Neuronal stem cell (in vitro differentiated cells): ENCODE results near the gene UCN2.
A peak's percentile ranks its signal among the peaks of the same experiment; 100 is the strongest.

Experiments
- DNase-seq: peaks from one replicate; pipeline ENCODE4 v3.0.0-alpha.2; 2013; ENCODE audit warnings: low spot score
- H2AFZ ChIP-seq: one replicate; pipeline ENCODE4 v1.6.1; 2013; ENCODE audit warnings: mild to moderate bottlenecking, low read length, inconsistent platforms
- H2AK5ac ChIP-seq: 2 replicates; pipeline ENCODE4 v1.6.1; 2013; ENCODE audit warnings: low read depth, mild to moderate bottlenecking, inconsistent platforms, low read length, moderate library complexity, mixed read lengths
- H2BK120ac ChIP-seq: 2 replicates; pipeline ENCODE4 v1.6.1; 2013; ENCODE audit warnings: low read depth, mild to moderate bottlenecking, inconsistent platforms, low read length, moderate library complexity, mixed read lengths
- H2BK12ac ChIP-seq: one replicate; pipeline ENCODE4 v1.6.1; 2013; ENCODE audit warnings: low read length, inconsistent platforms
- H2BK15ac ChIP-seq: 2 replicates; pipeline ENCODE4 v1.6.1; 2013; ENCODE audit warnings: mild to moderate bottlenecking, low read length, inconsistent platforms, mixed read lengths
- H2BK5ac ChIP-seq: one replicate; pipeline ENCODE4 v1.6.1; 2013; ENCODE audit warnings: inconsistent platforms, mild to moderate bottlenecking, low read length, moderate library complexity
- H3K14ac ChIP-seq: one replicate; pipeline ENCODE4 v1.6.1; 2013; ENCODE audit warnings: low read length, inconsistent platforms
- H3K18ac ChIP-seq: 2 replicates; pipeline ENCODE4 v1.6.1; 2013; ENCODE audit warnings: low read length, inconsistent platforms
- H3K23ac ChIP-seq: 2 replicates; pipeline ENCODE4 v1.6.1; 2013; ENCODE audit warnings: low read depth, mild to moderate bottlenecking, mixed read lengths, low read length, inconsistent platforms; ENCODE audit not compliant: poor library complexity
- H3K27ac ChIP-seq: replicated peaks from 3 replicates; pipeline ENCODE4 v1.5.1; 2013; ENCODE audit warnings: low read length, inconsistent platforms
- H3K27me3 ChIP-seq, 3 experiments: 2 replicates each; pipeline ENCODE4 v1.6.1; 2013; ENCODE audit warnings: low read length in 3 of 3, mild to moderate bottlenecking in 2 of 3, inconsistent platforms in 1 of 3, low read depth in 1 of 3, mixed read lengths in 1 of 3, moderate library complexity in 1 of 3; ENCODE audit not compliant: control insufficient read depth in 3 of 3, insufficient read depth in 3 of 3
- H3K36me3 ChIP-seq, 2 donors: replicated peaks in 1 of 2; 2 replicates each; pipeline ENCODE4 v1.6.1; 2013; ENCODE audit warnings: low read length in 2 of 2; ENCODE audit not compliant: control insufficient read depth in 2 of 2, insufficient read depth in 2 of 2
- H3K4ac ChIP-seq: 2 replicates; pipeline ENCODE4 v1.6.1; 2013; ENCODE audit warnings: inconsistent platforms, mild to moderate bottlenecking, low read length, moderate library complexity
- H3K4me1 ChIP-seq, 2 donors: 1 replicate in 1 of 2; 2 replicates in 1 of 2; pipeline ENCODE4 v1.6.1; 2013; ENCODE audit warnings: low read length in 2 of 2, low read depth in 1 of 2; ENCODE audit not compliant: control insufficient read depth in 2 of 2, insufficient read depth in 1 of 2
- H3K4me2 ChIP-seq: one replicate; pipeline ENCODE4 v1.6.1; 2013; ENCODE audit warnings: mild to moderate bottlenecking, low read length, inconsistent platforms; ENCODE audit not compliant: insufficient read depth, poor library complexity, severe bottlenecking
- H3K4me3 ChIP-seq, 2 donors: 2 replicates each; pipeline ENCODE4 v1.5.1; 2013; ENCODE audit warnings: low read length in 2 of 2, mild to moderate bottlenecking in 2 of 2, inconsistent platforms in 1 of 2, moderate library complexity in 1 of 2
- H3K79me1 ChIP-seq: one replicate; pipeline ENCODE4 v1.6.1; 2013; ENCODE audit warnings: low read depth, mild to moderate bottlenecking, inconsistent platforms, low read length, moderate library complexity
- H3K9ac ChIP-seq: one replicate; pipeline ENCODE4 v1.6.1; 2013; ENCODE audit warnings: mild to moderate bottlenecking, low read depth, low read length, inconsistent platforms; ENCODE audit not compliant: poor library complexity
- H3K9me3 ChIP-seq, 2 donors: replicated peaks in 1 of 2; 2 replicates each; pipeline versions ENCODE3 to v1.6.1; 2013; ENCODE audit warnings: low read length in 2 of 2, mild to moderate bottlenecking in 2 of 2, inconsistent platforms in 1 of 2, low read depth in 1 of 2, mixed read lengths in 1 of 2, moderate library complexity in 1 of 2; ENCODE audit not compliant: control insufficient read depth in 2 of 2, insufficient read depth in 1 of 2
- H4K8ac ChIP-seq: one replicate; pipeline ENCODE4 v1.6.1; 2013; ENCODE audit warnings: low read depth, mild to moderate bottlenecking, inconsistent platforms, low read length, moderate library complexity
- H4K91ac ChIP-seq: one replicate; pipeline ENCODE4 v1.6.1; 2013; ENCODE audit warnings: low read length, low read depth, mild to moderate bottlenecking, inconsistent platforms; ENCODE audit not compliant: poor library complexity
- WGBS, 2 donors: extraction: QIAGEN DNeasy Blood & Tissue Kit; methylation state at CpG; one replicate each; pipeline ENCODE4 v1.1.7; 2013; ENCODE audit warnings: missing lambda C conversion rate in 2 of 2, mixed read lengths in 1 of 2; ENCODE audit not compliant: insufficient read length in 2 of 2, insufficient replicate concordance in 1 of 2; ENCODE audit errors: extremely low coverage in 2 of 2; 5-methylcytosine and 5-hydroxymethylcytosine counted together

UCN2 gene

GRCh38 chr3:48593337-48593736 is 29.8 kb upstream of the UCN2 start:
- H4K8ac ChIP-seq: no peak overlapping the region
- no peak overlapping the region for H2BK15ac ChIP-seq
- peaks cover 0 to 11% of the 10 kb centered on the region in 2 donors for H3K4me1 ChIP-seq
- no peak overlapping the region for H3K23ac ChIP-seq
- H2BK120ac ChIP-seq: no peak overlapping the region
- no peak overlapping the region for H2AFZ ChIP-seq
- no peaks in the 10 kb centered on the region for H3K9me3 ChIP-seq
- H2BK5ac ChIP-seq: no peak overlapping the region
- peaks cover 3% of the 10 kb centered on the region for H3K79me1 ChIP-seq
- H3K4me2 ChIP-seq: no peak overlapping the region
- no peak overlapping the region for H3K27ac ChIP-seq
- no peak overlapping the region for H3K4me3 ChIP-seq
- no peak overlapping the region for H3K14ac ChIP-seq
- no peak overlapping the region for H2BK12ac ChIP-seq
- H3K27me3 ChIP-seq: no peaks in the 10 kb centered on the region
- H3K9ac ChIP-seq: no peak overlapping the region
- H3K36me3 ChIP-seq: peaks cover 11 to 17% of the 10 kb centered on the region in 2 donors
- H3K4ac ChIP-seq: no peak overlapping the region
- no CpG with 5 or more reads among the region's 9 CpGs for WGBS, 2 donors
- H2AK5ac ChIP-seq: peak overlapping the region; percentile 21
- H4K91ac ChIP-seq: no peak overlapping the region
- no peak overlapping the region for H3K18ac ChIP-seq
- no peak for DNase-seq

- no peak overlapping the region for H2BK12ac ChIP-seq
- peaks cover 5 to 9% of the 10 kb centered on the region in 2 donors for H3K36me3 ChIP-seq
- peaks cover 0 to 11% of the 10 kb centered on the region in 2 donors for H3K4me1 ChIP-seq
- no peak overlapping the region for H3K4me2 ChIP-seq
- H4K8ac ChIP-seq: no peak overlapping the region
- H4K91ac ChIP-seq: no peak overlapping the region
- no peaks in the 10 kb centered on the region for H3K9me3 ChIP-seq
- H3K27me3 ChIP-seq: no peaks in the 10 kb centered on the region
- H3K18ac ChIP-seq: no peak overlapping the region
- no peak overlapping the region for H2AFZ ChIP-seq
- no peak overlapping the region for H3K27ac ChIP-seq
- no peak for DNase-seq
- no peak overlapping the region for H3K4ac ChIP-seq
- H3K9ac ChIP-seq: no peak overlapping the region
- no peak overlapping the region for H3K23ac ChIP-seq
- no peak overlapping the region for H2BK120ac ChIP-seq
- no peak overlapping the region for H3K4me3 ChIP-seq
- no peak overlapping the region for H2BK5ac ChIP-seq
- no peak overlapping the region for H2BK15ac ChIP-seq
- no peak overlapping the region for H3K14ac ChIP-seq
- H3K79me1 ChIP-seq: peaks cover 3% of the 10 kb centered on the region
- H2AK5ac ChIP-seq: no peak overlapping the region
- WGBS, 2 donors: no CpG with 5 or more reads among the region's 21 CpGs
These were observed 29.0 kb upstream of the UCN2 start for GRCh38 chr3:48592519-48593087.

- Histone ChIP-seq H4K91ac (no peak overlapping the region), H3K14ac (no peak overlapping the region), H3K9ac (peak overlapping the region; percentile 17), H3K36me3 (peaks cover 1 to 3% of the 10 kb centered on the region in 2 donors), H2BK5ac (no peak overlapping the region), H2BK120ac (no peak overlapping the region), H3K4me2 (no peak overlapping the region), H2BK15ac (no peak overlapping the region), H3K4me3 (no peak overlapping the region), H3K4ac (no peak overlapping the region), H3K18ac (no peak overlapping the region), H3K27me3 (no peaks in the 10 kb centered on the region), H4K8ac (no peak overlapping the region), H3K23ac (peak overlapping the region; percentile 75), H3K4me1 (peaks cover 0 to 11% of the 10 kb centered on the region in 2 donors), H2BK12ac (no peak overlapping the region), H2AFZ (no peak overlapping the region), H3K9me3 (peaks cover 0 to 2% of the 10 kb centered on the region in 2 donors), H3K27ac (no peak overlapping the region), H3K79me1 (peaks cover 3% of the 10 kb centered on the region), H2AK5ac (no peak overlapping the region)
- no CpG with 5 or more reads among the region's 22 CpGs for WGBS, 2 donors
- no peak for DNase-seq
These were observed 28.4 kb upstream of the UCN2 start for GRCh38 chr3:48591886-48592518.

GRCh38 chr3:48591436-48591835 is 27.9 kb upstream of the UCN2 start:
- H3K14ac ChIP-seq: no peak overlapping the region
- no peak overlapping the region for H2BK15ac ChIP-seq
- H2BK120ac ChIP-seq: no peak overlapping the region
- peaks cover 3% of the 10 kb centered on the region for H3K79me1 ChIP-seq
- H3K27me3 ChIP-seq: no peaks in the 10 kb centered on the region
- peak overlapping the region; percentile 33 for H2AK5ac ChIP-seq
- H2BK12ac ChIP-seq: no peak overlapping the region
- H3K36me3 ChIP-seq: peaks cover 0 to 5% of the 10 kb centered on the region in 2 donors
- H3K4ac ChIP-seq: no peak overlapping the region
- H4K91ac ChIP-seq: no peak overlapping the region
- H3K23ac ChIP-seq: peak overlapping the region; percentile 75
- H3K4me3 ChIP-seq: no peak overlapping the region
- WGBS, 2 donors: no CpG with 5 or more reads among the region's 14 CpGs
- H3K4me1 ChIP-seq: peaks cover 0 to 11% of the 10 kb centered on the region in 2 donors
- no peak overlapping the region for H2AFZ ChIP-seq
- H3K9ac ChIP-seq: peak overlapping the region; percentile 17
- H4K8ac ChIP-seq: no peak overlapping the region
- no peak overlapping the region for H3K18ac ChIP-seq
- no peak overlapping the region for H2BK5ac ChIP-seq
- DNase-seq: no peak
- H3K9me3 ChIP-seq: peaks cover 0 to 2% of the 10 kb centered on the region in 2 donors
- H3K4me2 ChIP-seq: no peak overlapping the region
- H3K27ac ChIP-seq: no peak overlapping the region
